Ramos (cell line): ENCODE data around the gene SATB2.

Source experiments
- in situ Hi-C: fragments of 300-500 bp; cut with MboI; formaldehyde crosslinking; loops from one replicate; pipeline ENCODE4 v1.14.3; 2022; ENCODE audit warnings: low sequenced_read_pairs; ENCODE audit not compliant: unreplicated experiment

SATB2 gene

DNA sequence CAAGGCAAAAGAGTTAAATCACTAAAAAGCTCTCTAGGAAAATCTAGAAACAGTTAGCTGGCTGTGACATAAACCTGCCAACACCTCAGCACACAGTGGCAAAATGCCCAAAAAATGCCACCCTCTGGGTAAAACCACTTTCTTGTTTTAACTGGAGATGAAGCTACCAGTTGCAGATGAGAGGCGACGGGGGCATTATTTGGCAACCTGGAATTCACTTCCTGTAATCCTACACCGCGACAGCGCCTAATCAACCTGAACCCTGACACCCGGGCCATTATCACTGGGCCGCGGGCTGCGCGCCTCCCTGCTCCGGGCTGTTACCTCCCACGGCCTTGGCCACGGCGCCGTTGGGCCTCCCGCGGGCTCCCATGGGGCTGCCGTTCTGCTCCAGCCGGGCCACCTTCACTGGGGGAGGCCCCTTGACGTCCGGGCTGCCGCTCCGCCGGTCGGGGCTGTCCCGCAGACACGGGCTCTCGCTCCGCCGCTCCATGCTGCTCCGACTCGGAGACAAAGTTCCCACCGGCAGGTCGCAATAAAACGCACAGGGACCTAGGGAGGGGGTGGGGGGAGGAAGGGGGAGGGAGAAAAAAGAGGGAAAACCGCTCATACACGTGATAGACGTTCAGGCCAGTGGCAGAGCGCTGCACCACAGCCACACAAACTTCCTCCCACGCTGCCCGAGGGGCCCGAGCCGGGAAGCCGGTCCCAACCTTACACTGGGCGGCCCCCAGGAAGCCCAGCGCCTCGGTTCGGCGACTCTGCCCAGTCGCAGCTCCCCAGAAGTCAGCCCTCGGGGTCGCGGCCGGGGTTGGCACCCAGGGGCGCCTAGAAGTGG, 2.0 kb downstream of the SATB2 start:
- in situ Hi-C loops = no loop called here

DNA sequence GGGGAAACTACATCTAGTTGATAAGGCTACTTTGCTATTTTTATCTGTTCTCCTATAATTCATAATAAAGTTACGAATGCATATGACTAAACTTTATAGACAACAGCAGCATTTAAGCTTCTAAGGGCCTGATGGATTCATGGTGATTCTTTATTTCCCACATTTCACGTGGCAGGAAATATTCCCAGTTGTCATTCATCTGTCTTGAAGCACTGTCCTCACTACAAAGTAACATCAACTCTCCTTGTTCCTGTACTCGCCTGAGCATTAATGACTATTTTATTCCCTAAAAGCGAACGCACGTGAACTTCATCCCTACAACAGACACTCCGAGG, 2.6 kb downstream of the SATB2 start:
- in situ Hi-C loops = no loop called here

DNA sequence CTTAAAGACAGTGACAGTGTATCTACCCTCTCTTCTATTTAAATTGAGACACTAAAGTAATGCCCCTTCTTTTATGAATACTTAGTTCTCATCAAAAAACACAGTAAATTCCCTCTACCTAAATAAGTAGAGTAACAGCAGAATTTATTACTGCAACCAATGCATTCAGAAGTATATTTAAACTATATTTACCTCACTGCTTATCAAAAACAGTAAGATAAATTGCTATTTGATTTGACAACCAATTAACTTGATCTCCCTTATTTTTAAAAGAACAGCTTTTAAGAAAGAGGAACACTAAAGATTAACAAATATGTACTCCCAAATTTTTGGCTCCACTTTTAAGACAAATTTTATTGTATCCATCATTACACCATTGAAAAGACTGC, 4.8 kb downstream of the SATB2 start:
- in situ Hi-C loops = no loop called here

DNA sequence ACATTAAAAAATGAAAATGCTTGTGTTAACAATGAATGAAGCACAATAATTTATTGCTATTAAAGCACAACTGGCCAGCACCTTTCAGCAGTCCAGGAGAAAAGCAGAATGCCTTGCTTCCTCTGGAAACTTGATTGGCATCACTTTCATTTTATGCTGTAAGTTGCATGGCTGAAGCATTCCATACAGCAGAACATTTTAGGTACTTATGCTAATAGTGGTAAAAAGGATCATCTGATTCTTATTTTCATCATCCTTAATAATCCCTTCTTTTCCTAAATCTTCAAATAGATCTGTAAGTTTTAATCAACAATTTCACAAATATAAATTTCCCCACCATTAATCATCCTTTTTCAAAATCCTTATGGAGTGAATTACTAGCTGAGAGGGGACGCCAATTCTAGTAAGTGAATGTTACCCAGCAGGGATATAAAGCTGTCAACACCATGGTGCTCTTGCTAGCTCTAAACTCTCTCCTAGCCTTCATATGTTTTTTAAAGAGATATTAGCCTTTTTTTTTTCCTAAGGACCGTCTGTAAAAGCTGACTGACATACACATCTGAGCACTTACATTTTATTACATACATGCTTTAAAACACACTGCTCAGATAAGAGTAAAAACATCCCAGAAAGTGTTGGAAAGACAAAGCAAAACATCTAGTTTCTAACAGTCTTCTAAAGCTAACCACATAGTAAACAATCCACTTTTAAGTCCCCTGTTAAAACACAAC, 5.3 kb downstream of the SATB2 start:
- in situ Hi-C loops = no loop called here

DNA sequence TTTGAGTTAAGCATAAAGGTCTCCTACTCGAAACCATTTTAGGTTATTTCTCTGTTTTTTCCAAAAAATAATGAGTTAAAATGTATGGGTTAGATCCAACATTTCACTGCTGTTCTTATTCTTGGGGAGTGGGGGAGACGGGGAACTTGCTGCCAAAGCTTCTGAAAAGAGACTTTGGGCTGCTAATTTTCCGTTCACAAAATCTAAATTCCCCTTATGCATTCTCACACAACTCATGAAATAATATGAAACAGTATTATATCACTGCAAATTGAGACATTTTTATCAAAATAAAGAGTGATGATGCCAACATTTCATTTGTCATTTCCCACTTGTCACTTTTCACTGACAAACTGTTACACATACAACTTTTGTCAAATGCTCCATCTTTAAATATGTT, 7.8 kb downstream of the SATB2 start:
- in situ Hi-C loops = no loop called here

DNA sequence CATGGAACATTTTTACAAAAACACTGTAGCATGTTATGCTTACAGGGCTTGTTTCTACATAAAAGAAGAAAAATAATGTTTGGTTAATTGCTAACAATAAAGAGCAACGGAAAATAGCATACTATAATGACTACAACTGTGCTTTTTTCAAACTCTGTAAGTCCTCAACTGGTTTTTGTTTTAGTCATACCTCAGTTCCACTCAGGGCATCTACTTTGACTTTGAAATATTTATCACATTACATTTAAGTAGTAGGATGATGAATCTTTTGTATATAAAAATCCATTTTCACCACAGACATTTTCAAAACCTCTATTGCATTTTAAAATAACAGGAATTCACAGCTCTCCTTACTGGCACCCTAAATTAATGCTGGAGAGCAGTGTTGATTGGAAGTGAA, 8.3 kb downstream of the SATB2 start:
- in situ Hi-C loops = no loop called here

DNA sequence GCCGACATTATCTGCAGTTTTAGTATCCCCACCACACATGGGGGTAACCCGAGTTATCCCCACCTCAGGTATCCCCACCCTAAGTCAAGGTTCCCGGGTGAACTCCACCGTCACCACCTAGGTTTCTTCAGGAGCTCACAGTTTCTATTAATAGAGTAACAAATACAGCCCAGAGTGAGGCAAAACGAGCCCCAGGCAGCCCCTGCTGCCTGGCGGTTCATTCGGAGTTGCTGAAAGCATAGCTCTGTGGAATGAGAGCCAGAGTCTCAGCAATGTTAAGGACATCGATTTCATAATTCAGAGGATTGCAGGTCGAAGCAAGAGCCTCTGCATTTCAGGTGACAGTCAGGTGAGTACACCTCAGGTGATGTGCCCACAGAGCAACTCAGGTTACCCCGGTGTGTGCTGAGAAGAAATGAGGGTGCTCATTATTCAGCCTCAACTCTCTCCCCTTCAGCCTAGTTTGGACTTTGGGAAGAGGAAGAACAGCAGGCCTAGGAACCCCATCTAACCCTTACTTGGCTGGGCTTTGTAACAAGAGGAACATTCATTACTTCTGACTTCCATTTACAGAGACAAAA, 10.7 kb downstream of the SATB2 start:
- in situ Hi-C loops = no loop called here

DNA sequence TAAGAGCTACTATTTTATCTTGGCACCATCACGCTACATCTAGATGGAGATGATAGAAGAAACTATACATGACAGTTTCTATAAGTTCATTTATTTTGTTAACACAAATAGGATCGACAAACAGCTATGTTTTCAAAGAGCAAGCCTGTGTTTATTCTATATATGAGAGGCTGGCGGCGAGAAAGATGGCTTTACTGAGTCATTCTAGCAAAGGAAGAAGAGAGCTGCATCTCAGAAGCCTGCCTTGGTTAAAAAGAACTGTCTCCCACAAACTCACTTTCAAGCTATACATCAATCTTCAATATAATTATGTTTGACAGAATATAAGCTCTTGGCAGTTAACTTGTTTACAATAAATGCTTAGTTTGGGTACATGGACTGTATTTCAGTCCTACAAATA, 13.0 kb downstream of the SATB2 start:
- in situ Hi-C loops = no loop called here

DNA sequence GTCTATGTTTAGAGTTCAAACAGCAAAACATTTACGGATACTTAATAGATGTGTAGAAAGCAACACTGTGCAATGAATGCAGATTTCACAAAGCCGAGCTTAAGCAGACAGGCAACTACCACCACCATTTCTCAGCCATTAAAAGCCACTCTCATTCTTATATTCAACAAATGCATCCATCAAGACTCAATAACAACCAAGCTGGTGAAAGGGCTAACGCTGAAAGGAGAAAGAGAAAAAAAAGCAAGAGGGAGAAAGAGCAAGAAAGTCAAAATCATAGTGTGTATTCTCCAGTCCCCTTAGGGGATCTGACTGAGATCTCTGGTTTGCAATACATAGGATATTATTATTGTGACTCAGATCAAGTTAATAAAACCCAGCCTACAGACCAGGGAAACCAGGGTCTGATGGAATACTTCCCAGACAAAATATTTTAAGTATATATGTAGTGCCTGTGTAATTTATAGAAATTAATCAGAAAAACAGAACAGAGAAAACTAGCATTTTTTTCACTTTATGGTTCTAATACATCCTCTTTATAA, 14.1 kb downstream of the SATB2 start:
- in situ Hi-C loops = no loop called here

DNA sequence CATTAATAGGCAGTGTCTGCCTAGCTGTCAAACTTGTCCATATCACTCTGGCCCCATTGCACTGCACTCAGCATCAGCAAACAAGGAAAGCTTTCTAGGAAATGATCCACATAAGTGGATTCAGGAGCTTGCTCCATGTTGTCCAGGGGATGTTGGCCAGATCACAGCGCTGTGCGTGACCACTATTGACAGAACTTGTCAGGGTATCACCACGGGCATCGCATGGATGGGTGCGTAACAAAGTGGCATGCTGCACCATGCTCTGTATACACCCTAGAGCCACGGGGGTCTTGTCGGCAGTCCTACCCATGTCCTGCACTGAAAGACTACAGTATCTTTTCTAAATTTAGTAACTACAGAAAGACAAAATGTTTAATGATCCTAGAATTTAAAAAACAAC, 15.6 kb downstream of the SATB2 start:
- in situ Hi-C loops = no loop called here

DNA sequence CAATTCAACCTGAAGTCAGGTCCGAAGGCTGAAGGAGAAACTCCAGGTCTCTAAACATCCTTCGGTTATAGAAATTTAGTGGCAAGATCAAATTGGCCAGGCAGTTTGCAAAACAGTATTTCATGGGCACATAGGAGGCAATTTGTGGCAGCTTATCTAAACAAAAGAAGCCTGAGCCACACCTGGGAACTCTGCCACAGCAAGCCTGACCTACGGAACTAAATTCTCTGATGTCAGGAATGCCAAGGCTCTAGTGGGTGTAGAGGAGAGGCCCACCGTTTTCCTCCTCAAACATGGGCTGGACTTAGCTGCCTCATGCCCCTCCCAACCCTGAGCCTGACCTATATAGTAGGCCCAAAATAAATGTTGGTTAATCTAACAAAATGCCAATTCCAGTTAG, 16.0 kb downstream of the SATB2 start:
- in situ Hi-C loops = no loop called here

DNA sequence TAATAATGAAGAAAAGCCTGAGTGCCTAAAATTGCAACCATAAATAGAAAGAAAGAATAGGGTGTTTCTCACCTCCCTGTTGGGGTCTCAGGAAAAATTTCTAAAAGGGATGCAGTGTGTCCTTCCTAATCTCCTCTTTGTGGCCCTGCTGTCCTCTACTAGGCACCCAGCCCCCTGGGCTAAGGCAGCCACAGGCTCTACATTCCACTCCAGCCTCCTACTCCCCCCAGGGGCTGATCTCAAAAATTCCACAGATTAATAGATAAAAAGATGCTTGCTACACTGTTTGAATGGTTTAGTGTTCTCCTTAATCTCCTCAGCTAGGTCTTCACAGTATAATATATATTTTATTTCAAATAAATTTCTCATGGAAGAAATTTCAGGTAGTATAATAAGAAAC, 17.6 kb downstream of the SATB2 start:
- in situ Hi-C loops = no loop called here

DNA sequence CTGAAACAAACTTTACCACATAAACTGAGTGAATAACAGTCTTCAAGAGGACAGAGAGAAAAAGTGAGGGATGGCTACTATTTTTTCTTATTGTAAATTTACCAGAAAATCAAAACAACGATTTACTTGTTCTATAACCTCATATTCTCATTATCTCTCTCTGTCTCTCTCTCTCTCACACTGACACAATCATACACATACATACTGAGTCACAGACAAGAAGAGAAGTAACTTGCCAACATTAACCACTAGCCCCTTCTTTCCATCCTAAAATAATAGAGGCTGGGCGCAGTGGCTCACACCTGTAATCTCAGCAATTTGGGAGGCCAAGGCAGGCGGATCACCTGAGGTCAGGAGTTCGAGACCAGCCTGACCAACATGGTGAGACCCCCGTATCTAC, 18.2 kb downstream of the SATB2 start:
- in situ Hi-C loops = no loop called here

DNA sequence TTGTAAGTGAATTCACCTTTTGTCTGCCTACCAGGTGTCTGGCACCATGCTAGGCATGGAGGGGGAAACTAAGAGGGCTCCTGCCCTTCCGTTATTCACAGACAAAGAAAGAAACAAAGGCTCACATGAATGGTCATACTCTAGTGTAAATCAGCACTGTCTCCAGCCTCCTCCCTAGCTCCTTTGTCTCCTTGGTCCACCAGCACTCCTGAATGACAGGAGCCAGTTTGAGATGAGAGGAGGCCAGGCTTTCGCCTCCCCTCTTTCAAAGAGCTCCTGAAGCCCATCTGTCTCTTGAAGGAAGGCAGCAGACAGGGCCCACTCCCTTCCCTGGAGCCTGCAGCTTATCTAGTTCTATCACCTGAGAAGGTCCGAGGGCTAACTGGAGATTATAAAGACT, 18.7 kb downstream of the SATB2 start:
- in situ Hi-C loops = no loop called here

DNA sequence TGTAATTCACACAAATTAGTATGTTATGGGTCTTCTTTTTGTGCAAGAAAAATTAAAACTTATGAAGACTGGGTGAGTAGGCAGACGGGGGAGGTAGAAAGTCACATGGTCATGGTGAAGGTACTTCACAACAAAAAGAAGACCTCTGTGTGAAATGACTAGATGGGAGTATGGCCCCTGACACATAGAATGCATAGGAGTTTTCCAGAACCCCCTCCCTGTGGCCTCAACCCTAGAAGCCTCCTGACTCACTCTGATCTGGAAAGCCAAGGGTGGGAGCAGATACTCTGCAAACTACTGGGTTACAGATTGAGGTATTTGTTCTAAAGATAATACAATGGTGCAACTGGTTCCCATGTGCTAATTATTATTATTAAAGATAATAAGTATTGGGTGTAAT, 23.2 kb downstream of the SATB2 start:
- in situ Hi-C loops = no loop called here

DNA sequence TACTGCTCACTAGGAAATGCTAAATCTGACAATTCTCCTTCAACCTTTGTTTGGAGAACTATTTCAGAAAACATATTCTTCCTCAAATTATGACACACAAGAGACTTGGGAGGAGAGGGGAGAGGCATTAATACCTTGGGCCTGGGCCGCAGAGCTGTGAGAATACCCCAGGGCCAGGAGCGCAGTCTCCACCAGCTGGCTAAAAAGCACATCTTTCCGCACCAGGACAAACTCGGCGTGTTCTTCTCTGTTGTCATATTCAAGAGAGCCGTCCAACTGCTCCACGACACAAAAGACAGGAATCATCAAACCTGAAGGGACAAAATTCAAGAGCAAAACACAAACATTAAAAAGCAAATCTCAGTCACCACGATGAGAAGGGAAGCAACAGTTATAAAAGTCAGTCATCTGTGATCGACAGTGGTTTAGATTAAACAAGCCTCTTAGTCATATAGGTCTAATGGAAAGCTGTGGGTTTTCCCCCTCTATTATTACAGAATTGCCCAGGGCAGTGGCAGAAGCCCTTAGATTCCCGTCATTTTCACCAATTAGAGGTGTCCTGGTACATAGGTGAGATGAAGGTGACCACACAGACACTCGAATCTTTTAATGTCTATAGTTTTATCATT, 24.4 kb downstream of the SATB2 start:
- in situ Hi-C loops = no loop called here

DNA sequence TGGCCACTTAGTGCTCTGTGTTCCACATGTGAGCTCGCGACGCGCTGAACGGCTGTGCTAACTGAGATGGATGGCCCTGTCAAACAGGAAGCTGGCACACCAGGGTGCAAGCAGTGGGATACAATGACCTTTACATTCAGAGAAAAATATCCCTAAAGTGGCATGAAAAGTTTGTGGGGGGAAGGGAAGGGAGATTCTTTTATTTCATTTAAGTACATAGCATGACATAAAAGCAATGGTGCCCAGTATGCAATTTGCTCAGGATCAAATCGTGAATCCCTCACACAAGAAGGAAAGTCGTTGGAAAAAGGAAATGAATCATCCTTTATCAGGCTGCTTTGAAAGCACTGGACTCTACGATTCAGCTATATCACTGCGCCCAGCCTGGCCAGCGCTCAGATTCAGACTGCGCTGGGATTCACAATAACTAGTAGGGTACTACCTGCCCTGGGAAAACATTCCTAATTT, 26.0 kb downstream of the SATB2 start:
- in situ Hi-C loops = no loop called here

DNA sequence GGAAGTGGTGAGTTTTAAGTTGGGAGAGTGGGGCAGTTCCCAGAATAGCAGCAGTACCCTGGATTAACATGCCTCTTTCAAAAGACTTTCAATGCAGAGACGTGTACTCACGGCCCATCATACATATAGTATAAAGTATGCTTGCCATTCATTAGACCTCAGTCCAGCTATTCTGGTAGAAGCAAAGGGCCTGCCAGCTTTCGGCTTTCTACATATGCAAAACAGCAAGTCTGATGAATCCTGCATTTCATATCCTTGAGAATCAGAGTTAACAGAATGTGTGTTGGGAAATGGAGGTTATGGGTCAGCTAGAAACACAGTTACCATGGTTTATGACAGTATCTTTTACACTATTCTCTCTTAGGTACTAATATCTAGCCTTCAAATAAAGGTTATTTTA, 27.5 kb downstream of the SATB2 start:
- in situ Hi-C loops = no loop called here

DNA sequence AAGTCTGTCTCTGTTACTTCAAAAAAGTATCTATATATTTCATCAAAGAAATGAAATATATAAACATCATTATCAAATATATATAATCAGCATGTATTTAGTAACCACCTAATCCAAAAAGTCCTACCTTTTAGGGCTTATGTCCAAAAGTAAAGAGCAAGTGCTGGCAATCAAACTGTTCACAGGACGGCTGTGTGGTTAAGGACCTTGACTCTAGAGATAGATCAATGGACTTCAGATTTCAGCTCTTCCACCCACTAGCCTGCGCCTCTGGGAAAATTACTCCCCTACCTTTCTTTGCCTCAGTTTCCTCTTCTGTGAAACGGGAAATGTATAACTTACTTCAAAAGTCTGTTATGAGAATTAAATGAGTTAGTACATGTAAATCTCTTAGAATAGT, 29.4 kb downstream of the SATB2 start:
- in situ Hi-C loops = no loop called here

DNA sequence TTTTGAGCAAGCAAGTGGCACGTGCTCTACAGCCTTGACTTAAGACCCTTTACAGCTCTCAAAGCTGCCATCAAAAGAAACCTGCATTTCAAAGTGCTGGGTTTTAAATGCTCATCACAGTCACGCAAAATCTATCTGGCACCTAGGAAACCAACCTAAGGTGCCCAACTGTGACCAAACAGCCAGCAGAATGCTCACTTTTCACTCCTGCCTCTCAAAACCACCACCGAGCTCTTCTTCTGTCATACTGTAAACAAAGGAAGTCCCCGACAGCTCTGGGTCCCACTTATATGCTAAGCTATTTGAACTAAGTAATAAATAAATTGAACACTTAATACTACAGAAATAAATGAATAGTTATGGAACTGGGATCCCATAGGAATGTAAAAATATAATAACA, 33.6 kb downstream of the SATB2 start:
- in situ Hi-C loops = no loop called here

DNA sequence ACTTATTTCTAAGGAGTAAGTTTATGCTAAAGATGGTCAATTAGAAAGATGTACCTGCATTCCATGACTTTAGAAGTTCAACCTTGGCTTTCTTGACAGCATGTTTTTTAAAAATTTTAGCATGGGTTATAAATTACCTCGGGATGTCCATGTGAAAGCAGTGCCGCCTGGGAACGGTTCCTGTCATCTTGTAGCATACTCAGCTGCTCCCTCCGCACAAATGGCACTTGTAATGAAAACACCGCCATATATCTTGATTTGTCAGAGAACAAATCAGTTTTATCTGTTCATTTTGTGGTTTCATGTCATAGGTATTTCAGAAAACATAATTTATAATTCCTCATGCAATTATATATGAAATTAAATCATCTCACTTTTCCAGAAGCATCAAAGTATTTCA, 38.3 kb downstream of the SATB2 start:
- in situ Hi-C loops = no loop called here
